PC-9 (cell line): ENCODE results near the gene ALDH7A1. TPM values are rescaled to one million over a fixed set of nuclear protein-coding genes. Genes with fewer than 3 reads are reported as not detected.

Source experiments
- BruUV-seq: library from RNA; stranded (reverse); fragments of 400-500 nt; replicated peaks from 2 replicates; lab custom pipeline; 2021; lab: Mats Ljungman, UMichigan
- CTCF ChIA-PET: fragments of 300-600 bp; sonication (Branson Sonifier 250); formaldehyde crosslinking; loops from one replicate; lab custom pipeline; 2022; ENCODE audit warnings: antibody characterized with exemption; lab: Charles Lee
- POLR2A ChIA-PET: fragments of 300-600 bp; sonication (Branson Sonifier 250); formaldehyde crosslinking; loops from one replicate; lab custom pipeline; 2022; ENCODE audit warnings: antibody characterized with exemption; ENCODE audit not compliant: unreplicated experiment; lab: Charles Lee
- DNase-seq, 2 experiments: peaks; one replicate each; pipeline versions ENCODE4 v3.0.0 to v3.0.0-alpha.2; 2015 to 2022; ENCODE audit warnings: mixed read lengths in 1 of 2
- H2AFZ ChIP-seq: fragments of 200-600 bp; sonication (generic); 2 replicates; pipeline ENCODE4 v1.8.1; 2017; ENCODE audit warnings: antibody characterized with exemption
- H3F3A ChIP-seq: fragments of 200-600 bp; sonication (generic); 2 replicates; pipeline ENCODE4 v1.8.1; 2017; ENCODE audit warnings: antibody characterized with exemption, mild to moderate bottlenecking, low read depth; ENCODE audit not compliant: insufficient read depth
- H3K27ac ChIP-seq: fragments of 200-600 bp; sonication (generic); 2 replicates; pipeline ENCODE4 v1.6.1; 2016; ENCODE audit warnings: mixed run types
- H3K27me3 ChIP-seq: fragments of 200-600 bp; sonication (generic); 2 replicates; pipeline ENCODE4 v1.6.1; 2016; ENCODE audit warnings: low read depth, mixed run types; ENCODE audit not compliant: insufficient read depth
- H3K36me3 ChIP-seq: fragments of 200-600 bp; sonication (generic); 2 replicates; pipeline ENCODE4 v1.6.1; 2016; ENCODE audit warnings: low read depth, mixed run types
- H3K4me1 ChIP-seq: fragments of 200-600 bp; sonication (generic); replicated peaks from 2 replicates; pipeline ENCODE4 v1.6.1; 2016; ENCODE audit warnings: mixed run types; ENCODE audit not compliant: insufficient read depth
- H3K4me2 ChIP-seq: fragments of 200-600 bp; sonication (generic); 2 replicates; pipeline ENCODE4 v1.6.1; 2017; ENCODE audit warnings: mixed run types
- H3K4me3 ChIP-seq: fragments of 200-600 bp; sonication (generic); 2 replicates; pipeline ENCODE4 v1.6.1; 2016; ENCODE audit warnings: mixed run types
- H3K79me2 ChIP-seq: fragments of 200-600 bp; sonication (generic); 2 replicates; pipeline ENCODE4 v1.6.1; 2017; ENCODE audit warnings: low read depth, mixed run types
- H3K9me2 ChIP-seq: fragments of 200-600 bp; sonication (generic); 2 replicates; pipeline ENCODE4 v1.8.1; 2017; ENCODE audit warnings: mild to moderate bottlenecking; ENCODE audit not compliant: insufficient read depth
- H3K9me3 ChIP-seq: fragments of 200-600 bp; sonication (generic); 2 replicates; pipeline ENCODE4 v1.8.1; 2016; ENCODE audit warnings: low read depth; ENCODE audit not compliant: insufficient read depth
- H4K20me1 ChIP-seq: fragments of 200-600 bp; sonication (generic); 2 replicates; pipeline ENCODE4 v1.8.1; 2017; ENCODE audit not compliant: insufficient read depth
- EZH2 ChIP-seq: fragments of 200-600 bp; sonication (generic); IDR thresholded peaks from 2 replicates; pipeline ENCODE4 v1.8.0; 2017; ENCODE audit warnings: antibody characterized with exemption, low read depth
- intact Hi-C: fragments of 100-400 bp; cut with micrococcal nuclease; formaldehyde crosslinking; loops from one replicate; pipeline ENCODE4 v1.10.0; 2022; ENCODE audit not compliant: unreplicated experiment
- total RNA-seq: library from RNA; stranded (reverse); gene quantifications from 2 replicates; pipeline ENCODE4 v1.2.3, GENCODE V29; 2021
- TF ChIP-seq, protein P1 (sequence below): fragments of 200-600 bp; sonication (generic); conservative IDR thresholded peaks from 2 replicates; pipeline ENCODE4 v1.6.1; 2017; ENCODE audit warnings: mixed run types, antibody characterized with exemption, mild to moderate bottlenecking, moderate library complexity

The ALDH7A1 gene
- total RNA-seq, 1 experiment from 2014 or later = 109 TPM

- no TSS peak for BruUV-seq
- no peak overlapping the region for H3K4me2 ChIP-seq
- intact Hi-C loops = loop anchor here (5.0 kb wide), 1 partner anchor 37 kb away; no protein-coding TSS in a partner anchor
- no peaks in the 10 kb centered on the region for H3F3A ChIP-seq
- no peak overlapping the region for H3K4me3 ChIP-seq
- ChIA-PET CTCF (interaction anchor here (0.9 to 1.8 kb wide), 3 partner anchors 16 to 146 kb away, joined by 5 to 7 read pairs (median 6); no protein-coding TSS in a partner anchor), POLR2A (interaction anchor here (0.5 kb wide), 1 partner anchor 68 kb away, joined by 5 read pairs; no protein-coding TSS in a partner anchor)
- no peak overlapping the region for H3K27ac ChIP-seq
- H3K4me1 ChIP-seq = no peaks in the 10 kb centered on the region
- H3K9me2 ChIP-seq = no peaks in the 10 kb centered on the region
- no peak overlapping the region for H2AFZ ChIP-seq
- H3K9me3 ChIP-seq = no peaks in the 10 kb centered on the region
- no peak for TF ChIP-seq EZH2
- TF ChIP-seq, protein P1, sequence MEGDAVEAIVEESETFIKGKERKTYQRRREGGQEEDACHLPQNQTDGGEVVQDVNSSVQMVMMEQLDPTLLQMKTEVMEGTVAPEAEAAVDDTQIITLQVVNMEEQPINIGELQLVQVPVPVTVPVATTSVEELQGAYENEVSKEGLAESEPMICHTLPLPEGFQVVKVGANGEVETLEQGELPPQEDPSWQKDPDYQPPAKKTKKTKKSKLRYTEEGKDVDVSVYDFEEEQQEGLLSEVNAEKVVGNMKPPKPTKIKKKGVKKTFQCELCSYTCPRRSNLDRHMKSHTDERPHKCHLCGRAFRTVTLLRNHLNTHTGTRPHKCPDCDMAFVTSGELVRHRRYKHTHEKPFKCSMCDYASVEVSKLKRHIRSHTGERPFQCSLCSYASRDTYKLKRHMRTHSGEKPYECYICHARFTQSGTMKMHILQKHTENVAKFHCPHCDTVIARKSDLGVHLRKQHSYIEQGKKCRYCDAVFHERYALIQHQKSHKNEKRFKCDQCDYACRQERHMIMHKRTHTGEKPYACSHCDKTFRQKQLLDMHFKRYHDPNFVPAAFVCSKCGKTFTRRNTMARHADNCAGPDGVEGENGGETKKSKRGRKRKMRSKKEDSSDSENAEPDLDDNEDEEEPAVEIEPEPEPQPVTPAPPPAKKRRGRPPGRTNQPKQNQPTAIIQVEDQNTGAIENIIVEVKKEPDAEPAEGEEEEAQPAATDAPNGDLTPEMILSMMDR = peak; percentile 57
- no peaks in the 10 kb centered on the region for H4K20me1 ChIP-seq
- DNase-seq = no peak
- H3K36me3 ChIP-seq = no peaks in the 10 kb centered on the region
- no peaks in the 10 kb centered on the region for H3K79me2 ChIP-seq
- no peaks in the 10 kb centered on the region for H3K27me3 ChIP-seq
Observed at GRCh38 chr5:126499853-126500342, 95.1 kb downstream of the ALDH7A1 start.

GRCh38 chr5:126499278-126499677 is 95.7 kb downstream of the ALDH7A1 start:
- Histone ChIP-seq H3K79me2 (no peaks in the 10 kb centered on the region), H3K4me2 (no peak overlapping the region), H3F3A (no peaks in the 10 kb centered on the region), H2AFZ (no peak overlapping the region), H3K9me3 (no peaks in the 10 kb centered on the region), H3K4me3 (no peak overlapping the region), H3K27me3 (no peaks in the 10 kb centered on the region), H4K20me1 (no peaks in the 10 kb centered on the region), H3K4me1 (no peaks in the 10 kb centered on the region), H3K36me3 (no peaks in the 10 kb centered on the region), H3K9me2 (no peaks in the 10 kb centered on the region), H3K27ac (no peak overlapping the region)
- DNase-seq = no peak
- TF ChIP-seq EZH2 = no peak
- TF ChIP-seq, protein P1 = no peak
- CTCF ChIA-PET = interaction anchor here (1.8 kb wide), 1 partner anchor 146 kb away, joined by 5 read pairs; no protein-coding TSS in a partner anchor
- BruUV-seq = no TSS peak
- intact Hi-C loops = loop anchor here (5.0 kb wide), 1 partner anchor 38 kb away; no protein-coding TSS in a partner anchor
- POLR2A ChIA-PET = no interaction called here

- no TSS peak for BruUV-seq
- H3K27me3 ChIP-seq = no peaks in the 10 kb centered on the region
- H3K4me1 ChIP-seq = no peaks in the 10 kb centered on the region
- H2AFZ ChIP-seq = no peak overlapping the region
- no peaks in the 10 kb centered on the region for H3K9me3 ChIP-seq
- no peak overlapping the region for H3K4me2 ChIP-seq
- TF ChIP-seq, protein P1 = no peak
- no peak for TF ChIP-seq EZH2
- no peak for DNase-seq
- no peaks in the 10 kb centered on the region for H3K9me2 ChIP-seq
- H3K27ac ChIP-seq = no peak overlapping the region
- no peaks in the 10 kb centered on the region for H3F3A ChIP-seq
- peaks cover 6% of the 10 kb centered on the region; the same call in 1 of the 2 replicates for H3K36me3 ChIP-seq
- no peaks in the 10 kb centered on the region for H4K20me1 ChIP-seq
- H3K79me2 ChIP-seq = no peaks in the 10 kb centered on the region
- ChIA-PET CTCF (no interaction called here), POLR2A (no interaction called here)
- intact Hi-C loops = loop anchor here (5.0 kb wide), 1 partner anchor 40 kb away; no protein-coding TSS in a partner anchor
- H3K4me3 ChIP-seq = no peak overlapping the region
Observed at GRCh38 chr5:126497506-126497905, 97.5 kb downstream of the ALDH7A1 start.
